ENCODE data around the gene MINDY2.
"Not testable (repeated sequence)": the region's sequence is repeated elsewhere in the genome, so short reads cannot be mapped to it uniquely, and the experiment has no call there.

MINDY2 gene

DNA sequence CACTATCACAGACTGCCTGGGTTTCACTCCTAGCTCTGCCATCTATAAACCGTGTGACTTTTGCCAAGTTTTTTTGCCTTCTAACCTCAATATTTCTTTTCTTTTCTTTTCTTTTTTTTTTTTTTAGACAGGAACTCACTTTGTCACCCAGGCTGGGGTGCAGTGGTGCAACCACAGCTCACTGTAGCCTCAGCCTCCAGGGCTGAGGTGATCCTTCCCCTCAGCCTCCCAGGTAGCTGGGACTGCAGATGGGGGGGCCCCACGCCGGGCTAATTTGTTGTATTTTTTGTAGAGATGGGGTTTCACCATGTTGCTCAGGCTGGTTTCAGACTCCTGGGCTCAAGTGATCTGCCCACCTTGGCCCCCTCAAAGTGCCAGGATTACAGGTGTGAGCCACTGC, 18.4 kb upstream of the MINDY2 start:
- DNase-seq = no peak

DNA sequence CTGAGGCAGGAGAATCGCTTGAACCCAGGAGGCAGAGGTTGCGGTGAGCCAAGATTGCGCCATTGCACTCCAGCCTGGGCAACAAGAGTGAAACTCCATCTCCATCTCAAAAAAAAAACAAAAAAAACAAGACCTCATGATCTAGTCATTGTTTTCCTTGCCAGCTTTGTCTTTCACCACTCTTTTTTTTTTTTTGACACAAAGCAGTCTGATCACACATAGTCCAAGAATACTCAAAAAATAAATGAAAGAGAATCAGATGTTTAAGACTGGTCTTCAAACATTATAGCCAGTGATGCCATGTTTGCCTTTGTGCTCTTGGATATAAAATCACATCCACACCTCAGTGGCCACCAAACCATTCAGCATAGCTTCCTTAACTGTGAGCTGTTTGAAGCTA, 15.8 kb upstream of the MINDY2 start:
- no peak for DNase-seq

DNA sequence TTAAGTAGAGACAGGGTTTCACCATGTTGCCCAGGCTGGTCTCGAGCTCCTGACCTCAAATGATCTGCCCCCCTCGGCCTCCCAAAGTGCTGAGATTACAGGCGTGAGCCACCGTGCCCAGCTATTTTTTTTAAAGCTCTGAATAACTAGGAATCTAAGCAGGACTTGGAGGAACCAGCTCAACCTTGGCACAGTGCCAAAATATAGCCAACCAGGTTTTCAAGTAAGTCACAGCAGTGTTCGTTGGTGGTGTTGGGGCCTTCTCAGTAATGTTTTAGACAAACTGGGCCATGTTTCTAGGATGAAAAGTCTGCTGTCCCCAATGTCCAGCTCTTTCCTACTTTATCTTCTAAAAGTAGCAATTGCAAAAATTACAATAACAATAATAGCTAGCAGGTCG, 15.1 kb upstream of the MINDY2 start:
- peak; percentile 46 for DNase-seq

DNA sequence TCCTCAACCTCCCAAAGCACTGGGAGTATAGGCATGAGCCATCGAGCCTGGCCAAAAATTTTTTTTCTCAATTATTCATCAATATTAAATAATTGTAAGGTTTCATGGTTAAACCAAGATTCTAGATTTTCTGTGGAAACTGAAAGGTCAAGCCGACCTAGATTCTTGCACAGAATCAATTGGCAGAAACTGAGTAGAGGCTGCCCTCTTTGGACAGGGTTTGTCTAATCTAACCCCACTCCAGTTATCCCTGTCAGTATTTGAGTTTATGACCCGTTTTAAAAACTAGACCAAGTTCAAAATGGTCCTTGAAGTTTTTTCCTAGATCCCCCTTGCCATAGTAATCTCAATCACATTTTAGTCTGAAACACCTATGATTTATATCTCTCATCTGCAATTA, 13.0 kb upstream of the MINDY2 start:
- DNase-seq = peak; percentile 51

DNA sequence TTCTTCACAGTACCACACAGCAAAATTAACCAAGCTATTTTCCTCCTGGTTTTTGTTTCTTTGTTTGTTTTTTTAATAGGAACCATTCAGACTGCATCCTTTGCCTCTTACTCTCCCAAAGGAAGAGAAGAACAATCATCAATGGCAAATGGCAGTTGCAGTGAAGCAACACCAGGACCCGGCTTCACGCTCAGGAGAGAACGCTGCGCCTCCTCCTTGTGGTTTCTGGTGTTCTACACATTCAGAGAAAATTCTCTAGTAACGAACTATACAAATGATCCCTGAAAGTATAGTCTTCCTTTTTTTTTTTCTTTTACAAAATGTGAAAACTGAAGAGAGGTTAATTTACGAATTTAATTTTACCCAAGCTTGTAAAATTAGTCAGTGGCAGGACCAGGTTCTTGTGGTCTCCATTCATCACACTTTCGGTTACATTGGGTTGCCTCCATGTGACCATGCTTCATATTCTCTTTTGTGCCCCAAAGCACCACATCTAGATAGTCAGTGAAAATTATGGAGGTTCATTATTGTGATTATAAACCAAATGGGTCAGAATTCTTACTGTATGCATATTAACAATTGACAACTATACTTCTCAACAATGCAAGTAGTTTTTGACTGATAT, 10.6 kb upstream of the MINDY2 start:
- no peak for DNase-seq

DNA sequence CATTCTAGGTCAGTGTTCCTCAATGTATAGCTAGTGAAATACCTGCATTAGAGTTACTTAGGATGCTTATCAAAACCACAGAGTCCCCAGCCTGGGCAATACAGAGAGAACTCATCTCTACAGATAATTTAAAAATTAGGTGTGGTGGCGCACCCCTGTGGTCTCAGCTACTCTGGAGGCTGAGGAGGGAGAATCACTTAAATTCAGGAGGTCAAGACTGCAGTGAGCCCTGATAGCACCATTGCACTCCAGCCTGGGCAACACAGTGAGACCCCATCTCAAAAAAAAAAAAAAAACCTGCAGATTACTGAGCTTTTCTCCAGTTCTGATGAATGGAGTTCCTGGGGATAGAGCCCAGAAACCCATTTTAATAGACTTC, 10.1 kb upstream of the MINDY2 start:
- no peak for DNase-seq

DNA sequence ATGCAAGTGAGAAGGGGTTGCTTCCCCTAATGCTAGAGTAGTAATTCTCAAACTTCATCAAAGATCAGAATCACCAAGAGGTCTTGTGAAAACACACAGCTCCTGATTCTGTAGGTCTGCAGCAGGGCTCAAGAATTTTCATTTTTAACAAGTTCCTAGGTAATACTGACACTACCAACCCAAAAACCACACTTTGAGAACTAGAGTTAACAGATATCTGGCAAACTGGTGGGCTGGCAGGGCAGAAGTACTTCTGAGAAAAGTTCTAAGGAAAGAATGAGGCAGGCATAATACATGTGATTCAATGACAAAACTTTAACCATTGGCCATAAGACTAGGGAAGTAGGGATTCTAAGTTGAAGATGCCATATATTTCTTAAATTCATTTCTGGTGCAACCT, 8.8 kb upstream of the MINDY2 start:
- no peak for DNase-seq

DNA sequence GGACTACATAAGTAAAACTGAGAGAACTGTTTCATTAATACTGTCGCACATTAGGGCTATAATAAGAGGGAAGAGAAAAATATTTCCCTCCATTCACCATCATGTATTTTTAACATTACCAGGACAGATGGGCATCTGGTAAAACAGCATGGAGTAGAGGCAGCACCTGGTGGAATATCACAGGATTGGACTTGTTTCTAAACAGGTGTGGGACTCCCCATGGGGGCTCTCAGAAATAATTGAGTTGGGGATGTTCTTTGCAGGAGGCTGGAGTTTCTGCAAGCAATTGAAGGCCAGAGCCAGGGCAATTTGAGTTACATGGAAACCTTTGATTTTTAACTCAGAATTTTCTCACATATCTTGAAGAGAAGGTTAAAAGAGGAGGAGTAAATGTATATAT, 8.4 kb upstream of the MINDY2 start:
- no peak for DNase-seq

DNA sequence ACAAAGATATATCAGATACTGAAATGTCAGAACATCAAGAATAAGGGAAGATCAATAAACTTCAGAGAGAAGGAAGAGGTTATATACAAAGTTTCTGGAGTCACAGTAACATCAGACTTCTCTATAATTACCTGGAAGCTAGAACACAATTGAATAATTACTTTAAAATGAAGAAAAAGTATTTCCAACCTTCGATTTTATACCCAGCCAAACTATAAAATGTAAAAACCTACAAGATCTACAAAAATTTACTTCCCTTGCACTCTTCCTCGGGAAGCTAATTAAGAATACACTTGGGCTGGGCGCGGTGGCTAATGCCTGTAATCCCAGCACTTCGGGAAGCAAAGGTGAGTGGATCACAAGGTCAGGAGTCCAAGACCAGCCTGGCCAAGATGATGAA, 6.6 kb upstream of the MINDY2 start:
- no peak for DNase-seq

DNA sequence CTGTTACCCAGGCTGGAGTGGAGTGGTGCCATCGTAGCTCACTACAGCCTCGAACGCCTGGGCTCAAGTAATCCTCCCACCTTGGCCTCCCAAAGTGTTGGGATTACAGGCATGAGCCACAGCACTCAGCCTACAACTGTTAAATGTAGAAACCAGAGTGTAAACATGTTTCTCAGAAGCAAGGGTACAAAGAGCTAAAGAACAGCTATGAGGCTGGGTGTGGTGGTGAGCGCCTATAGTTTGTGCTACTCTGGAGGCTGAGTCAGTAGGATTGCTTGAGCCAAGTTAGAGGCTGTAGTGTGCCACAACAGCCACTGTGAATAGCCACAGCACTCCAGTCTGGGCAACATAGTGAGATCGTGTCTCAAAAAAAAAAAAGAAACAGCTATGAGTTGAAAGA, 4.8 kb upstream of the MINDY2 start:
- DNase-seq = no peak

DNA sequence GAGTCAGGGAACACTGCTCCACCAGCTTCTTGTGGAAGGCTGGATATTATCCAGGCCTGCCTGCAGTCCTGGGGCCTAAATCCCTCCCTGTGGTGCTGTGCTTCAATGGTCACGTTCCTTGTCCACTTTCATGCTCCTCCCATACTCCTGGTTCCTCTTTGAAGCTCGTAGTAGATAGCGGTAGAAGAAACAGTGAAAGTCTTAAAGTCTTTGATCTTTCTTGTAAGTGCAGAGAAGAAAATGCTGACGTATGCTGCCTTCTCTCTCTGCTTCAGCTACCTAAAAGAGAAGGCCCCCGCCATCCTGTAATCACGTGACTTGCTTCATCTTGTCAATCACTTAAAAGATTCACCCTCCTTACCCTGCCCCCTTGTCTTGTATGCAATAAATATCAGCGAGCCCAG, 2.5 kb upstream of the MINDY2 start:
- DNase-seq = not testable (repeated sequence)

DNA sequence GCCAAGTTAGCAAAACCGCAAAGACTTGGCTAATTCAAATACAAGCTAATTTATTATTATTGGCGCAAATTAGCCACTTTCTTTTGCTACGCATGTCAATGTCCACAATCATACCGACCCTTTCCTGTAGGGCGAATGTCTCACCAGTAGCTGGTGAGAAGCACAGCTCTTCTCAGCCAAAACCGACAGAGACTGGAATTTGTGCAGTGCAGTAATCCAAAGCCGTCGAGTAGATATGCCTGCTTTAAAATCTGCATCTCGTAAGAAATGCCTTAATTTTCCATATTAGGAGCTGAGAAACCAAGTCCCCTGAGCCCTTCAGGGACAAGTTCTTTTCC, 614 bp upstream of the MINDY2 start:
- DNase-seq = peak; percentile 82

DNA sequence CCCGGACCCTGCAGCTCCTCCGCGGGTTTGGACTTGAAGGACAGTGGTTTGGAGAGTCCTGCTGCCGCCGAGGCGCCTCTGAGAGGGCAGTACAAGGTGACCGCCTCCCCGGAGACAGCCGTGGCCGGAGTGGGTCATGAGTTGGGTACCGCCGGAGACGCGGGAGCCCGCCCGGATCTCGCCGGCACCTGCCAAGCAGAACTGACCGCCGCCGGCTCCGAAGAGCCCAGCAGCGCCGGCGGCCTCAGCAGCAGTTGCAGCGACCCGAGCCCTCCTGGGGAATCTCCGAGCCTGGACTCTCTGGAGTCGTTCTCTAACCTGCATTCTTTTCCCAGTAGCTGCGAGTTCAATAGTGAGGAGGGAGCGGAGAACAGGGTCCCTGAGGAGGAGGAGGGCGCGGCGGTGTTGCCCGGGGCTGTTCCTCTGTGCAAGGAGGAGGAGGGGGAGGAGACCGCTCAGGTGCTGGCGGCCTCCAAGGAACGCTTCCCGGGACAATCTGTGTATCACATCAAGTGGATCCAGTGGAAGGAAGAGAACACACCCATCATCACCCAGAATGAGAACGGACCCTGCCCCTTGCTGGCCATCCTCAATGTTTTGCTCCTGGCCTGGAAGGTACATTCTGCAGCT, 634 bp downstream of the MINDY2 start:
- DNase-seq = peak; percentile 35

DNA sequence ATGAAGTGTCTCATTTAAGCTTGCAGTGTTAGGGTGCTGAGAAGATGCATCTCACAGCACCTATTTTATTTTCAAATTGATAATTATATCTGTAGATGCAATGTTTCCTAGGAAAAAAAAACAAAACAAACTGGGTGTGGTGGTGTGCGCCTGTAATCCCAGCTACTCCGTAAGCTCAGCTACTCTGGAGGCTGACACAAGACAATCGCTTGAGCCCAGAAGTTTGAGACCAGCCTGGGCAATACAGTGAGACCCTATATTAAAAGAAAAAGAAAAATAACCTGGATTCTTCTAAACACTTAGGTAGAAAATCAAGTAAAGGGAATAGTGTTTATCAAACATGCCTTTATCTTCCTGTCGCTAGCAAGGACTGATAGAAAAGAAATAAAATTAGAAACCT, 1.9 kb downstream of the MINDY2 start:
- DNase-seq = no peak

DNA sequence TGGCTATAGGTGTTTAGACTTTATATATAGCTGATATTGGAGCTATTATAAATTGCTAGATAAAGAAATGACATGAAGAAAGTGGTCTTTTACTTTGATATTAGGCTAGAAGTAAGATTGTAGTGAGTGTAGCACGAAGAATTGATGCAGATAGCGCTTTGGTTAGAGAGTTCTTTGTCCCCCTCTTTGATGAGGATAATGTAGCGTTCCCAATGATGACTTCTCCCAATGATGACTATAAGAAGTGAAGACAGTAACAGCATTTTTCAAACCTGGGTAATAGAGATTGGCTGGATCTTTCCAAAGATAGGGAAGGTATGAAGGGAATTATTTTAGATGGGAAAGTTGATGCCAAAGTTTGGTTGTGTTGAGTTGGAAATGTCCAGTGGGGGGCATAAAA, 4.3 kb downstream of the MINDY2 start:
- no peak for DNase-seq

DNA sequence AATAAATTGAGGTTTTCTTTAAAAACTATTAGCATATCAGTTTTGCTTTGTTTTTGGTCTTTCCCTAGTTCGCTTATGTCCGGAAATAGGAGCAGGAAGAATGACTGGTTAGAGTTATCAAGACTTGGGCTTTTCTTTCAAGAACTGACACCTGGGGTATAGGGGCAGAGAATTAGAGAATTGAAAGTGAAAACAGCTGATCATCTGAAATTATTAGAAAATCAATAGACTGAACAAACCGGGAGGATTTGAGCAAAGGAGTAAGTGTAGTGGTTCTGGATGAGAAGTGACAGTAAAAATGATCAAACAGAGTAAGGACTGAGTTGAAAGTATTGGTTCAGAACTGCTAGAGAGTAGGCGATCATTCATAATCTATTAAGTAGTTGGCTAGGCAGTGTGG, 6.0 kb downstream of the MINDY2 start:
- DNase-seq = peak; percentile 49

DNA sequence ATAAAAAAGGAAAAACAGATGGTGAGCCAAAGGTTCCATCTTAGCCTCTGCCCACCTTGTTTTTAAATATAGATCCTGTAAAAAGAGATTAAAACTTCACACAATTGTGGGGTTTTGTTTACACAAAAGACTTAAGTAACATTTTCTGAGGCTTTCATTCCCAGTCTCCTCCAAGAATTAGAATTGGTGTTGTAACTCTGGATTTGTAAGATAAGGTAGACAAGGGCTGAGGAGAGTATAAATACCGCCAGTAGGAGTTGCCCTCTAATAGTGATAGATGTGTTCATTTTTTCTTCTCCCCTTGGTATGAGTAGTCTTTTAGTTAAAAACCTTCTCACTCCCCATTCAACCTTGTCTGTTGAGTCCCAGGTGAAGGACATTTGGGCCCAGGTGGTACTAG, 8.5 kb downstream of the MINDY2 start:
- no peak for DNase-seq

DNA sequence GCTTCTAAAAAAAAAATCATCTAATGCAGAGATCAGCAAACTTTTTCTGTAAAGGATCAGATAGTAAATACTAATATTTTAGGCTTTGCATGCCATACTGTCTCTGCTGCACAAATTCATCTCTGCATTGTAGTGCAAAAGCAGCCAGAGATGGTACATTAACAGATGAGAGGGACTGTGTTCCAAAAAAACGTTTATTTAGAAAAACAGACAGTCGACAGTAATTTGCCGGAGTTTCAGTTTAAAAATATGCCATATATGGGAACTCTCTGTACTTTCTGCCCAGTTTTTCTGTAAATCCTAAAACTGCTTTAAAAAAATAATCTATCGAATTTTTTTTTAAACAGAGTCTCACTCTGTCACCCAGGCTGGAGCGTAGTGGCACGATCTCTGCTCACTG, 14.3 kb downstream of the MINDY2 start:
- no peak for DNase-seq

DNA sequence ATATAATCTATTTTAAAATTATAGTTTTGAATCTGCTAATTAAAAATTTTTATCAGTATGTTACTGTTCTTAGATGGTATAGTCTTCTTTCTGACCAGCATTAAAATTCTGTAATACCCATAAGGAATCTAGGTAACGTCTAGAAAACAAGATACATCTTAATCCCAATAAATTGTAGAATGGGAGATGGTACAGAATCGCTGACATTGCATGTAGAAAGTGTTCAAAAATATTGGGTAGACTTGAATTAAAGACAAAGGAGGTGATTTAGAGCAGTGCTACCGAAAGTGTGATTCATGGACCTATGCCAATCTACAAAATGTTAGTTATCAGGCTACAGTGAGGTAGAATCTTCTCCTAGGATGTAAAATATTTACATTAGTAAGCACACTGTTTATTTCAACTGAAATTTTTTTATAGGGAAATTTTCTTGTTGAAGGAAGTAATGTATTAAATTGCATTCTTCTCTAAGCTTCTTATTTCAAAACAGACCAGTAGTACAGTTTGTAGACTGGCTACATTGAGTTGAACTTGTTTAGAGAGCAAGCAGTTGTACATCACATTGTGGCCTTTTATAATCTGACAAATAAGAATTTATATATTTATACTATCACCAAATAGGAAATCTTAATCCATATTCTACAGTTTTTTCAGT, 17.1 kb downstream of the MINDY2 start:
- DNase-seq = no peak

DNA sequence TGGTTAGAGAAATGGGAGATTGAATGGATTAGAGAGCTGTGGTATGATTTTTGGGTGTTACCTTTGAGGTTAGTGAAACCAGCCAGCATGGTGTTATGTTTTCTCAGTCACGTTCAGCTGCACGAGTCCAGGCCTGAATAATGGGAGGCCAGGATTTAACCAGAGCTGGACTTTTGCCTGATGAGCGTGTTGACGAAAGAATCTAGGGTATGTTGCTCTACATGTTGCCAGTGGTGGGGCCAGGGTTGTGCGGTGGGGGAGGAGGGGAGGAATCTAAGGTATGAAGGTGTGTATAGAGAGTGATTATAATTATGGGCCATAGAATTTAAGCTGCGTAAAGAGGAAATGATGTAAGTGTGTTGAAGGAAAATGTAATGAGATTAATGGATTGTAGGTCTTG, 22.8 kb downstream of the MINDY2 start:
- DNase-seq = no peak

DNA sequence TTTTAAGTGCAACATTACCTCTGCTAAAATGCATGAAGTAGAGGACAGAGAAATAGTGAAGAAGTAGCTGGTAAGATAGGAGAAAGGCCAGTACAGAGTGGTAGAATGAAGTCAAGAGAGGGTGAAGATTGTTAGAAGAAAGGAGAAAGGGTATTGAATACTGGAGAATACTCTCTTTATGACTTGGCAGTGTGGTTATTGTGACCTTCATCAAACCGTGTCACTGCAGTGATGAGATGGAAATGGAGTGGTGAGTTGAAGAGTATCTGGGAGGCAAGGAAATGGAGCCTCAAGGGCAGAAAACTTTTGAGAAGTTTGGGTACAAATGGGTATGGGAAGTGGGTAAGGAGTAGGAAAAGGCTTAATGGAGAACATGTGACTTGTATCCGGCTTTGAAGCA, 24.7 kb downstream of the MINDY2 start:
- no peak for DNase-seq

DNA sequence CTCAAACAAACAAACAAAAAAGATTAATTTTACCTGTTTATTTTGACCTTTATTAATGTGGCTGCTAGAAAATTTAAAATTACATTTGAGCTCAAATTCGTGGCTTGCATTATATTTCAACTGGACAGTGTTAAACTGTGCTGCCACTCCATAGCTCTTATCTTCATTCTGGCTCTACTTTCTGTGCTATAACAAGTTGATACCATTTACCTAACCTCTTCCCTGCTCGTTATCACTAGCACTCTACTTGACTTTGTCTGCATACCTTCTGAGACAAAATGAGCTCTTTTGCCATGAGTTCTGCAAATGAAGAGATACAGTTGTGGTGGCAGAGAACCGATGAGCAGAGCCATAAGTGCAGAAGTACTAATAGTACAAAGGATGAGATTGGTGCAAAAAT, 26.4 kb downstream of the MINDY2 start:
- no peak for DNase-seq

DNA sequence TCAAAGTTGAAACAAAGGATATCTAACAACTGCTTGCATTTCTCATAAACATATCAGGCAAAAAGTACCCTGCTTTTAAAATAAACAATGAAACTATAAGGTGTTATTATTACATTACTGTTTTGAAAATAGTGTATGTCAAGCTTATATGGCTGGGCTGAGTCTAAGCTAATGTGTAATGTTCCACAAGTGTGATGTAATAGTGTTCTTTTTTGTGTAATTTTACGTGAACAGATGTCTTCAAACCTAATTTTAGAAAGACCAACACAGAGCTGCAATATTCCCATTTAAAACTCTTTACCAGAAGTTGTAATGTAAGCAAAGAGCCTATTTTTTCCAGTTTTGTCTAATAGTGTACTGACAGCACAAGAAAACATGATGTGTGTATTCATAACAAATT, 34.0 kb downstream of the MINDY2 start:
- no peak for DNase-seq

DNA sequence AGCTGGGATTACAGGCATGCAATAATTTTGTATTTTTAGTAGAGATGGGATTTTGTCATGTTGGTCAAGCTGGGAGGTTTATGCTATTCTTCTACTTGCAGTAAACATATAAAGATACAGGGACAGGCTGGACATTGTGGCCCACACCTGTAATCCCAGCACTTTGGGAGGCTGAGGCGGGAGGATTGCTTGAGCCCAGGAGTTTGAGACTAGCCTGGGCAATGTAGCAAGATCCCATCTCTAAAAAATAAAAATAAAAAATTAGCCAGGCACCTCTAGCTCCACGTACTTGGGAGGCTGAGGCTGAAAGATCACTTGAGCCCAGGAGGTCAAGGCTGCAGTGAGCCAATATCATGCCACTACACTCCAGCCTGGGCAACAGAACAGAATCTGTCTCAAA, 52.2 kb downstream of the MINDY2 start:
- not testable (repeated sequence) for DNase-seq

DNA sequence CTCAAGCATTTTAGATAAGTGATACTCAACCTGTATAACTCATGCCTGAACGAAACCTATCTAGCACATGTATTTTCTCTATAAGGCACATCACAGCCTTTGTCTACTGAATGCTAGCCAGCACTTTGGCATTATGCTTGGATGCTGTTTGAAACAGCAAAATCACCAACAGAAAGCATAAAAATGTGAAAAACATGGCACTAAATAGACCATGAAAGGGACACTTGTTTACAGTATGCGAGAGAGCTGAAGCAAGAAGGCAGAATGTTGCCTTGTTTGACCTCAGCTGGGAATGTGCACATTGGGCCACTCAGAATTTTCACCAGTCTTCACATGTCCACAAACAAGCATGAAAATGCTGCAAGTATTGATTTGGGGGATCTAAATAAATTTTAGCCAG, 59.5 kb downstream of the MINDY2 start:
- no peak for DNase-seq
